K562 (cell line): ENCODE data around the gene APP. TPM values are rescaled to one million over a fixed set of nuclear protein-coding genes. Genes with fewer than 3 reads are reported as not detected.

ENCODE experiments used
- ATAC-seq: fragments of 200-7000 bp; cut with Tn5 transposase; 3 replicates; pipeline ENCODE4 v1.9.1; 2020; ENCODE audit warnings: moderate library complexity
- BruUV-seq: library from RNA; stranded (reverse); fragments of 400-500 nt; replicated peaks from 2 replicates; lab custom pipeline; 2021; lab: Mats Ljungman, UMichigan
- CTCF ChIA-PET: fragments of 300-600 bp; formaldehyde crosslinking; extraction: SDS; loops from one replicate; lab custom pipeline; 2021; ENCODE audit warnings: low intra/inter-chr PET ratio; lab: Yijun Ruan, JAX
- POLR2A ChIA-PET: fragments of 300-600, 350-650 bp; sonication (Branson Sonifier 250); formaldehyde crosslinking; extraction: SDS; loops from one replicate; lab custom pipeline; 2021; ENCODE audit warnings: antibody characterized with exemption, inconsistent platforms; lab: Yijun Ruan, JAX
- DNase-seq, 4 experiments: peaks; one replicate each; pipeline versions ENCODE4 v3.0.0 to v3.0.0-alpha.2; 2011 to 2018; ENCODE audit warnings: low spot score in 3 of 4, mixed read lengths in 3 of 4; ENCODE audit errors: extremely low read depth in 1 of 4
- FAIRE-seq: peaks from 2 replicates; lab custom pipeline; 2011; peaks lifted over from hg19 to GRCh38; lab: Jason Lieb, UNC
- H2AFZ ChIP-seq: 2 replicates; pipeline ENCODE4 v1.6.0; 2011; ENCODE audit warnings: low read depth, low read length, control low read depth, inconsistent platforms
- H3K27ac ChIP-seq: fragments of 200-600 bp; 3 replicates; pipeline ENCODE4 v1.8.0; 2011; ENCODE audit warnings: low read depth, mild to moderate bottlenecking, control low read depth, inconsistent platforms, low read length, moderate library complexity, mixed read lengths; ENCODE audit errors: extremely low read depth
- H3K27me3 ChIP-seq, 2 experiments: fragments of 300-600 bp in 1 of 2; 2 replicates in 1 of 2; 3 replicates in 1 of 2; pipeline versions ENCODE4 v1.6.0 to v1.8.0; 2011; ENCODE audit warnings: inconsistent platforms in 2 of 2, low read length in 2 of 2, mild to moderate bottlenecking in 1 of 2, mixed read lengths in 1 of 2, moderate library complexity in 1 of 2; ENCODE audit not compliant: control insufficient read depth in 2 of 2, insufficient read depth in 2 of 2
- H3K36me3 ChIP-seq: fragments of 300-600 bp; 3 replicates; pipeline ENCODE4 v1.8.0; 2011; ENCODE audit warnings: mild to moderate bottlenecking, low read length, inconsistent platforms; ENCODE audit not compliant: control insufficient read depth, insufficient read depth
- H3K4me1 ChIP-seq, 2 experiments: fragments of 200-600 bp in 1 of 2; replicated peaks in 1 of 2; 2 replicates in 1 of 2; 3 replicates in 1 of 2; pipeline versions ENCODE4 v1.5.1 to v1.8.0; 2011; ENCODE audit warnings: inconsistent platforms in 2 of 2, low read length in 2 of 2, mild to moderate bottlenecking in 1 of 2, mixed read lengths in 1 of 2, moderate library complexity in 1 of 2; ENCODE audit not compliant: control insufficient read depth in 2 of 2, insufficient read depth in 2 of 2
- H3K4me2 ChIP-seq: 2 replicates; pipeline ENCODE4 v1.6.1; 2011; ENCODE audit warnings: low read length, control low read depth, inconsistent platforms, mixed read lengths; ENCODE audit not compliant: insufficient read depth
- H3K4me3 ChIP-seq: fragments of 200-600 bp; sonication (generic), shearing (Covaris generic); 2 replicates; pipeline ENCODE4 v1.5.1; 2016; ENCODE audit warnings: control low read depth, inconsistent platforms
- H3K79me2 ChIP-seq: fragments of 200-600 bp; 3 replicates; pipeline ENCODE4 v1.8.0; 2011; ENCODE audit warnings: low read length, inconsistent platforms; ENCODE audit not compliant: control insufficient read depth, insufficient read depth
- H3K9ac ChIP-seq, 2 experiments: 2 replicates each; pipeline versions ENCODE4 v1.6.0 to v1.6.1; 2011; ENCODE audit warnings: low read depth in 2 of 2, low read length in 2 of 2, control low read depth in 1 of 2, inconsistent platforms in 1 of 2, mild to moderate bottlenecking in 1 of 2, mixed read lengths in 1 of 2; ENCODE audit not compliant: insufficient read depth in 1 of 2
- H3K9me1 ChIP-seq: one replicate; pipeline ENCODE4 v1.6.0; 2011; ENCODE audit warnings: inconsistent platforms, mild to moderate bottlenecking, low read length, moderate library complexity; ENCODE audit not compliant: control insufficient read depth, insufficient read depth
- H3K9me3 ChIP-seq: replicated peaks from 2 replicates; pipeline ENCODE4 v1.5.1; 2011; ENCODE audit warnings: low read depth, low read length, inconsistent platforms; ENCODE audit not compliant: control insufficient read depth, insufficient read depth
- H4K20me1 ChIP-seq: replicated peaks from 2 replicates; pipeline ENCODE4 v1.6.1; 2011; ENCODE audit warnings: low read length, inconsistent platforms, mixed read lengths; ENCODE audit not compliant: control insufficient read depth, insufficient read depth
- BACH1 ChIP-seq: fragments of 200-800 bp; sonication (Bioruptor generic); IDR thresholded peaks from 2 replicates; pipeline ENCODE4 v1.6.1; 2016; ENCODE audit warnings: missing genetic modification characterization, missing compliant biosample characterization
- CEBPG ChIP-seq, 3 experiments: fragments of 200-800 bp in 1 of 3; sonication (Bioruptor generic) in 1 of 3; sonication (generic) in 1 of 3; formaldehyde crosslinking in 1 of 3; IDR thresholded peaks in 2 of 3; conservative IDR thresholded peaks in 1 of 3; 2 replicates each; pipeline versions ENCODE4 v1.6.1 to v1.8.0; 2016 to 2022; ENCODE audit warnings: missing compliant biosample characterization in 2 of 3, missing genetic modification characterization in 2 of 3, mild to moderate bottlenecking in 1 of 3, missing genetic modification reagents in 1 of 3
- CSDE1 ChIP-seq, 2 experiments: fragments of 450-650 bp; IDR thresholded peaks; 2 replicates each; pipeline ENCODE4 v1.6.1; 2016; ENCODE audit warnings: mild to moderate bottlenecking in 1 of 2
- FOXP1 ChIP-seq: sonication (generic); formaldehyde crosslinking; IDR thresholded peaks from 2 replicates; pipeline ENCODE4 v1.8.0; 2022; ENCODE audit warnings: mild to moderate bottlenecking, missing genetic modification reagents
- IRF2 ChIP-seq: sonication (generic); formaldehyde crosslinking; IDR thresholded peaks from 2 replicates; pipeline ENCODE4 v1.8.1; 2022; ENCODE audit warnings: mild to moderate bottlenecking, missing genetic modification reagents
- KLF10 ChIP-seq: fragments of 250-450 bp; sonication (Bioruptor Pico); IDR thresholded peaks from 2 replicates; pipeline ENCODE4 v1.6.1; 2021; ENCODE audit warnings: matching md5 sums
- MCM5 ChIP-seq: fragments of 450-650 bp; IDR thresholded peaks from 2 replicates; pipeline ENCODE4 v1.6.1; 2016; ENCODE audit warnings: low read depth
- MED1 ChIP-seq: sonication (generic); formaldehyde crosslinking; IDR thresholded peaks from 2 replicates; pipeline ENCODE4 v1.8.1; 2023; ENCODE audit warnings: missing genetic modification reagents, borderline replicate concordance
- MEIS2 ChIP-seq: fragments of 450-650 bp; IDR thresholded peaks from 2 replicates; pipeline ENCODE4 v1.6.1; 2014; ENCODE audit warnings: mild to moderate bottlenecking; ENCODE audit not compliant: partially characterized antibody
- MIER1 ChIP-seq: fragments of 450-650 bp; IDR thresholded peaks from 2 replicates; pipeline ENCODE4 v1.6.1; 2016; ENCODE audit warnings: antibody characterized with exemption, mild to moderate bottlenecking, low read depth
- RFX1 ChIP-seq: fragments of 450-650 bp; IDR thresholded peaks from 2 replicates; pipeline ENCODE4 v1.6.1; 2016; ENCODE audit warnings: mild to moderate bottlenecking, moderate library complexity
- XRCC4 ChIP-seq: IDR thresholded peaks from one replicate; pipeline ENCODE4 v1.6.1; 2011; ENCODE audit not compliant: insufficient read depth, insufficient read length; ENCODE audit errors: extremely low read depth
- ZBTB8A ChIP-seq: fragments of 450-650 bp; IDR thresholded peaks from 2 replicates; pipeline ENCODE4 v1.6.1; 2018; ENCODE audit warnings: mild to moderate bottlenecking, moderate library complexity; ENCODE audit not compliant: partially characterized antibody
- ZFPM2 ChIP-seq: fragments of 250-450 bp; sonication (Bioruptor Pico); IDR thresholded peaks from 2 replicates; pipeline ENCODE4 v1.5.1; 2022; ENCODE audit warnings: mild to moderate bottlenecking
- ZNF75A ChIP-seq: fragments of 450-650 bp; formaldehyde crosslinking; IDR thresholded peaks from 2 replicates; pipeline ENCODE4 v1.4.0; 2020; ENCODE audit warnings: mild to moderate bottlenecking
- ZNF77 ChIP-seq: fragments of 250-450 bp; sonication (Bioruptor Pico); IDR thresholded peaks from 2 replicates; pipeline ENCODE4 v1.5.0; 2020
- WGBS: fragments of 100-300 bp; shearing (Covaris generic); methylation state at CpG from one replicate; pipeline ENCODE4 v1.1.6; 2016; ENCODE audit warnings: low coverage, mixed read lengths; ENCODE audit not compliant: insufficient coverage; ENCODE audit errors: missing lambda C conversion rate; 5-methylcytosine and 5-hydroxymethylcytosine counted together
- in situ Hi-C: fragments of 300-500 bp; cut with MboI; formaldehyde crosslinking; loops from 4 replicates; pipeline ENCODE4 v1.15.0; 2018; ENCODE audit warnings: inconsistent platforms, mixed read lengths
- intact Hi-C: fragments of 100-400 bp; cut with micrococcal nuclease; formaldehyde crosslinking; loops from 2 replicates; pipeline ENCODE4 v1.14.2; 2022
- polyA plus RNA-seq, 8 experiments: library from polyadenylated mRNA; depleted of rRNA in 4 of 8; stranded (reverse) in 5 of 8; unstranded in 3 of 8; fragments of >200 nt; fragmentation: Nextera tagmentation in 2 of 8; fragmentation: Illumina TruSeq in 1 of 8; extraction: Ambion mirVana in 2 of 8; extraction: Trizol in 1 of 8; gene quantifications; 2 replicates each; pipeline versions ENCODE4 v1.2.1 to v1.2.3, GENCODE V29; 2011 to 2014; ENCODE audit warnings: inconsistent platforms in 1 of 8, missing spikeins in 1 of 8
- total RNA-seq, 7 experiments: library from RNA; depleted of rRNA in 6 of 7; stranded (reverse); fragments of >200 nt in 6 of 7; fragmentation: Illumina TruSeq in 2 of 7; extraction: Trizol in 2 of 7; gene quantifications; 2 replicates each; pipeline versions ENCODE4 v1.2.1 to v1.2.3, GENCODE V29; 2011 to 2021; ENCODE audit warnings: low replicate concordance in 1 of 7
- TF ChIP-seq, protein P1 (sequence below): sonication (generic); formaldehyde crosslinking; IDR thresholded peaks from 2 replicates; pipeline ENCODE4 v1.8.0; 2023; ENCODE audit warnings: mild to moderate bottlenecking, missing genetic modification reagents
- TF ChIP-seq, protein P2 (sequence below): fragments of 250-450 bp; sonication (Bioruptor Pico); IDR thresholded peaks from 2 replicates; pipeline ENCODE4 v1.5.0; 2021; ENCODE audit warnings: mild to moderate bottlenecking, moderate library complexity

Gene APP
- total and polyA plus RNA-seq, 9 of the 15 experiments (the other 6 are each of a cell fraction or from before 2014, with no cell fraction given) = 0.01 to 1.5 (median 0.16) TPM; not detected in 5

DNA sequence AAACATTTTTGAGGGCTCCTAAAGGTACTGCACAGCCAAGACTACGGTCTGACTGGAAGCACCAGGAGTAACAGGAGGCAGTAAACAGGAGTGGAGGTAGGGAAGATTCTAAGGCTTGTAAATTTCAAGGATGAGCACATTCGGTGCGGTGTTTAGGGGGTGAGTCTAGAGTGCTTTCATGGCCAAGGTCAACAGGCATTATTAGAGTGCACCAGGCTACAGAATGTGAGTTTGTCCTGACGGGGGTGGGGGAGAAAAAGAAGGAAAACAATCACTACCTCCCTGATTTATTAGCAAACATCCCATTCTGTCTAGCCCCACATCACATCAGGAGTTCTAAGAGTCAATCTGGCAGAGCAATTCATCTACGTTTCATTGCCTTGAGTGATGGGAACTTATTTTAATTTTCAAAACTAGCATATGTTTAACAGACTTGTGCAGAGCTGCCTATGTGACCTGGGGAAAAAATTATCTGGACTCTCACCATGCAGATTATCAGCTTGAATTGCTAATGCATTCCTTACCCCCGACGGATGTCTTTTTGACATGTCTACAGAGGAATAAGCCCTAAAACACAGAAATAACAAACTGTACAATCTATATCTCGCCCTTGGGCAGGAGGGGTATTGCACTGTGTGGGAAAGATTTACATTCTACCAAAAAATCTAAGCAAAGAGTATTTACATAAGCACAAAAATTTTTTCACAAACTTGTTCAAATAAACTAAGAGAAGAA lies 45.0 kb downstream of the APP start:
- Histone ChIP-seq H3K4me3 (no peak overlapping the region), H3K27me3 (no peaks in the 10 kb centered on the region), H3K4me1 (no peaks in the 10 kb centered on the region), H2AFZ (no peak overlapping the region), H3K27ac (no peak overlapping the region), H3K9me3 (no peaks in the 10 kb centered on the region), H3K4me2 (no peak overlapping the region), H4K20me1 (no peaks in the 10 kb centered on the region), H3K36me3 (no peaks in the 10 kb centered on the region), H3K9me1 (no peaks in the 10 kb centered on the region), H3K9ac (no peak overlapping the region), H3K79me2 (no peaks in the 10 kb centered on the region)
- no peak for FAIRE-seq
- no peak for TF ChIP-seq ZFPM2
- TF ChIP-seq MIER1 = no peak
- no peak for TF ChIP-seq RFX1
- TF ChIP-seq, protein P1, sequence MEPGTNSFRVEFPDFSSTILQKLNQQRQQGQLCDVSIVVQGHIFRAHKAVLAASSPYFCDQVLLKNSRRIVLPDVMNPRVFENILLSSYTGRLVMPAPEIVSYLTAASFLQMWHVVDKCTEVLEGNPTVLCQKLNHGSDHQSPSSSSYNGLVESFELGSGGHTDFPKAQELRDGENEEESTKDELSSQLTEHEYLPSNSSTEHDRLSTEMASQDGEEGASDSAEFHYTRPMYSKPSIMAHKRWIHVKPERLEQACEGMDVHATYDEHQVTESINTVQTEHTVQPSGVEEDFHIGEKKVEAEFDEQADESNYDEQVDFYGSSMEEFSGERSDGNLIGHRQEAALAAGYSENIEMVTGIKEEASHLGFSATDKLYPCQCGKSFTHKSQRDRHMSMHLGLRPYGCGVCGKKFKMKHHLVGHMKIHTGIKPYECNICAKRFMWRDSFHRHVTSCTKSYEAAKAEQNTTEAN (CRISPR knock-in tag) = no peak
- TF ChIP-seq MED1 (CRISPR knock-in tag) = no peak
- TF ChIP-seq KLF10 (CRISPR knock-in tag) = no peak
- TF ChIP-seq ZBTB8A = no peak
- no peak for TF ChIP-seq MEIS2
- TF ChIP-seq IRF2 = no peak
- no peak for TF ChIP-seq CEBPG (CRISPR knock-in tag; IDR thresholded peaks at IDR 0.05)
- TF ChIP-seq CEBPG (tag; conservative IDR thresholded peaks at IDR 0.05 in 1 of 2, IDR thresholded peaks at IDR 0.05 in 1 of 2) = no peak
- no peak for TF ChIP-seq ZNF75A (CRISPR knock-in tag)
- TF ChIP-seq BACH1 = no peak
- TF ChIP-seq, protein P2, sequence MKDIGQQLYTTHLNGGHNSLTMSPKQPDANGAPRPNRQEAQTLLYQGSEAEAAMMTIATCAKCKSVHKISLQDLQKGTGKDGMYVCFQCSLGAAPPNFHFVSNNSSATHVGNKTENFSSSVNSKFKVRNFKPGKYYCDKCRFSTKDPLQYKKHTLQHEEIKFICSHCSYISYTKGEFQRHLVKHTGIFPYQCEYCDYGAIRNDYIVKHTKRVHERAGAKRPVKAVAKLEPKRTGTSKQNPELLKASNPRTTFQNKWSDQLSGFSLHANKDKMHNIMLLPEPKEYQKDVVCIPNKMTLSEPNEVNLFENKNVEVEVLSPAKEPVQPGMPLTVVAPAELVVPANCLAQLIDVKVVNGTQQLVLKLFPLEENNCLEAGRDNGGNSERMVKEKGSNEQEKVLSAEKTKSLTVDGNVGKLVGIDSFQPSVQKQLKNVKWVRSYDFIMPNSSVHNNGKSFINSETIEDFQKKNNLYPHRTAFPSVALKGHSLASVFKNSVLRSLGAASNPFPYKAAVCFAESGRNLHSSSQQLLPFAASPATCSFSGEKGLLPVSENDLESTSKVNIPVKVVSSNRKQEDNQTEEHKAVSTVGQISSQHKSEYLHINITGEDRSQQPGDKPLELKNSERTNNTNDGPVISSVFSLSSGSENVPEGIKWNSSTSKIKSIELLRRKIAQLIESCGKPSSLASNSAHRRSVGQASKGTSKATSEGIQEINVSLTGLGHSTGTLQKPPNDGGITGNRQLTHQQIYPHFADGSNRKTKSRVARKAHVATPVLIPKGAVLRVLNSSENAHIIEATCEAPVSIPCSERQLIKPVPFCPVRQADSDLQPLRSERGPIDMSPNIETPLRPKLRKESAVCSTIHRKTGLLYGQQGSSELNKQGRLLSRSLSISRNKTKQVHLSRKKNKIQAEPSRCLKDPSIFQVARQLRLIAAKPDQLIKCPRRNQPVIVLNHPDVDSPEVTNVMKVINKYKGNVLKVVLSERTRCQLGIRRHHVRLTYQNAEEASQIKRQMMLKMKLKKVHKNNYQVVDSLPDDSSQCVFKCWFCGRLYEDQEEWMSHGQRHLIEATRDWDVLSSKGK (CRISPR knock-in tag) = no peak
- TF ChIP-seq MCM5 = no peak
- no peak for TF ChIP-seq FOXP1
- TF ChIP-seq ZNF77 (CRISPR knock-in tag) = no peak
- TF ChIP-seq XRCC4 = no peak
- no peak for TF ChIP-seq CSDE1 (IDR thresholded peaks at IDR 0.05)
- intact Hi-C loops (no loop called here), in situ Hi-C loops (no loop called here)
- ChIA-PET POLR2A (interaction anchor here (0.8 kb wide), 1 partner anchor 54 kb away, joined by 4 read pairs; no protein-coding TSS in a partner anchor), CTCF (interaction anchor here (0.7 kb wide), 1 partner anchor 291 kb away, joined by 3 read pairs; no protein-coding TSS in a partner anchor)
- DNase-seq = no peak
- no peak for ATAC-seq
- 2% methylated on average over 8 of the region's 8 CpGs for WGBS
- BruUV-seq = no TSS peak
